Measurements from ENCODE around the gene RNF217.

GRCh38 chr6:124949706-124950105 is 12.5 kb upstream of the RNF217 start:
- no peak for TF ChIP-seq SP1 (IDR thresholded peaks at IDR 0.05; ENCODE audit: low read depth, low read length)
- no peak for TF ChIP-seq ESRRA (IDR thresholded peaks at IDR 0.05; ENCODE audit: low read length)
- TF ChIP-seq NR2C2 (IDR thresholded peaks at IDR 0.05; ENCODE audit: borderline replicate concordance, control insufficient read depth, insufficient read length, low read depth), result no peak
- no peak for TF ChIP-seq FOXM1 (IDR thresholded peaks at IDR 0.05; ENCODE audit: low read depth, low read length)
- TF ChIP-seq RAD21 (IDR thresholded peaks at IDR 0.05; ENCODE audit: insufficient read depth, low read depth, low read length), result no peak
- no peak for TF ChIP-seq EGR1 (IDR thresholded peaks at IDR 0.05; ENCODE audit: borderline replicate concordance in 1 of 2, low read depth in 2 of 2, low read length in 2 of 2)
- no peak for TF ChIP-seq MTA3 (IDR thresholded peaks at IDR 0.05; ENCODE audit: borderline replicate concordance, low read length)
- no peak for TF ChIP-seq BHLHE40 (IDR thresholded peaks at IDR 0.05; ENCODE audit: borderline replicate concordance in 1 of 2, low read depth in 2 of 2, low read length in 1 of 2)
- TF ChIP-seq REST (IDR thresholded peaks at IDR 0.05; ENCODE audit: low read depth, low read length), result no peak
- TF ChIP-seq, protein P1, sequence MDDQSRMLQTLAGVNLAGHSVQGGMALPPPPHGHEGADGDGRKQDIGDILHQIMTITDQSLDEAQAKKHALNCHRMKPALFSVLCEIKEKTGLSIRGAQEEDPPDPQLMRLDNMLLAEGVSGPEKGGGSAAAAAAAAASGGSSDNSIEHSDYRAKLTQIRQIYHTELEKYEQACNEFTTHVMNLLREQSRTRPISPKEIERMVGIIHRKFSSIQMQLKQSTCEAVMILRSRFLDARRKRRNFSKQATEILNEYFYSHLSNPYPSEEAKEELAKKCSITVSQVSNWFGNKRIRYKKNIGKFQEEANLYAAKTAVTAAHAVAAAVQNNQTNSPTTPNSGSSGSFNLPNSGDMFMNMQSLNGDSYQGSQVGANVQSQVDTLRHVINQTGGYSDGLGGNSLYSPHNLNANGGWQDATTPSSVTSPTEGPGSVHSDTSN (IDR thresholded peaks at IDR 0.05; ENCODE audit: insufficient replicate concordance, low read depth, low read length), result no peak
- no peak for TF ChIP-seq CHD1 (IDR thresholded peaks at IDR 0.05; ENCODE audit: low read depth, low read length)
- TF ChIP-seq SUZ12 (IDR thresholded peaks at IDR 0.05; ENCODE audit: unreplicated experiment), result no peak
- TF ChIP-seq, protein P2, sequence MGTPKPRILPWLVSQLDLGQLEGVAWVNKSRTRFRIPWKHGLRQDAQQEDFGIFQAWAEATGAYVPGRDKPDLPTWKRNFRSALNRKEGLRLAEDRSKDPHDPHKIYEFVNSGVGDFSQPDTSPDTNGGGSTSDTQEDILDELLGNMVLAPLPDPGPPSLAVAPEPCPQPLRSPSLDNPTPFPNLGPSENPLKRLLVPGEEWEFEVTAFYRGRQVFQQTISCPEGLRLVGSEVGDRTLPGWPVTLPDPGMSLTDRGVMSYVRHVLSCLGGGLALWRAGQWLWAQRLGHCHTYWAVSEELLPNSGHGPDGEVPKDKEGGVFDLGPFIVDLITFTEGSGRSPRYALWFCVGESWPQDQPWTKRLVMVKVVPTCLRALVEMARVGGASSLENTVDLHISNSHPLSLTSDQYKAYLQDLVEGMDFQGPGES (IDR thresholded peaks at IDR 0.05), result no peak
